ENCODE data around the gene ITPRID1. TPM values are rescaled to one million over a fixed set of nuclear protein-coding genes. Genes with fewer than 3 reads are reported as not detected.

ITPRID1 gene
- total RNA-seq, 1 experiment from 2014 or later = not detected

DNA sequence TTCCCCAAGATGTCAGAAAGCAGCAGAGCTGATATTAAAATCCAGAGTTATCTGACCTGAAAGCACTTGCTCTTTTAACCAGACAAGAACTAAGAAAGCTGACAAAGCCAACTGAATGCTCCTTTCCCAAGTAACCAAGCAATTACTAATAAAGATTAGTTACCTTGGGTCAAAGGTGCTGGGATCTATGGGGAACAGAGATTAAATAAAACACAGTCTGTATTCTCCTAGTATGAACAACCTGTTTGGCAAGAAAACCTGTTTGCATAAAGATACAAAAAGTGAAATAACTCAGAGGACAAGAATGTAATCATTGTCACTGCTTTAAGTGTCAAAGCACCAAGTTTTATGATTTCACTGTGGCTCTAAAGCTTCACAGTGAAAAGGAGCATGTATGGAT, 35.7 kb downstream of the ITPRID1 start:
- CTCF ChIA-PET = no interaction called here
- BruUV-seq (replicated peaks) = no TSS peak

DNA sequence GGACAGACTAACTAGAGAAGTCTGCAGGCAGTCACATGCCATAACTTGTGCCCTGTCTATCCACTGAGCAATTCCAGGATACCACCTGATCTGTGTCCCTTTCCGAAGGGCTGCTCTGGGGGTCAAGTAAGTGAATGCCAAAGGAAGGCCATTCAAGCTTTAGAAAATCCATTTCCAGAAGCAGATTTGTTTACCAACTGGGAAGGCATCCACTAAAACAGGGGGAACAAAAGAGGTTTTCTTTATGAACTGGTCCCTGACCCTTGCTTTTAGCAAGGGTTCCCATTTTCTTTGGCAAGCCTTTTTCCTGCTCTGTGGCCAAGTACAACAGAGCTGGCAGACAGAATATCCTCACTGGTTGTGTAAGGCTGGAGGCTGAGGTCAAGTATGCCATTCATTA, 36.5 kb downstream of the ITPRID1 start:
- ChIA-PET CTCF (no interaction called here), POLR2A (no interaction called here)
- Histone ChIP-seq H3K9me3 (ENCODE audit: control insufficient read depth, insufficient read depth, low read depth, low read length) (no peaks in the 10 kb centered on the region), H3K27ac (ENCODE audit: low read length) (no peak overlapping the region), H3K36me3 (ENCODE audit: control insufficient read depth, insufficient read depth, low read length) (no peaks in the 10 kb centered on the region), H3K27me3 (ENCODE audit: control insufficient read depth, insufficient read depth, low read length) (no peaks in the 10 kb centered on the region), H3K4me1 (ENCODE audit: control insufficient read depth, insufficient read depth, low read length) (no peaks in the 10 kb centered on the region), H3K4me3 (ENCODE audit: low read depth in 2 of 2, low read length in 2 of 2) (no peak overlapping the region)
- no TSS peak for BruUV-seq (replicated peaks)
- DNase-seq (ENCODE audit: low read depth, low spot score) (no peak), ATAC-seq (no peak)
- TF ChIP-seq, protein P1, sequence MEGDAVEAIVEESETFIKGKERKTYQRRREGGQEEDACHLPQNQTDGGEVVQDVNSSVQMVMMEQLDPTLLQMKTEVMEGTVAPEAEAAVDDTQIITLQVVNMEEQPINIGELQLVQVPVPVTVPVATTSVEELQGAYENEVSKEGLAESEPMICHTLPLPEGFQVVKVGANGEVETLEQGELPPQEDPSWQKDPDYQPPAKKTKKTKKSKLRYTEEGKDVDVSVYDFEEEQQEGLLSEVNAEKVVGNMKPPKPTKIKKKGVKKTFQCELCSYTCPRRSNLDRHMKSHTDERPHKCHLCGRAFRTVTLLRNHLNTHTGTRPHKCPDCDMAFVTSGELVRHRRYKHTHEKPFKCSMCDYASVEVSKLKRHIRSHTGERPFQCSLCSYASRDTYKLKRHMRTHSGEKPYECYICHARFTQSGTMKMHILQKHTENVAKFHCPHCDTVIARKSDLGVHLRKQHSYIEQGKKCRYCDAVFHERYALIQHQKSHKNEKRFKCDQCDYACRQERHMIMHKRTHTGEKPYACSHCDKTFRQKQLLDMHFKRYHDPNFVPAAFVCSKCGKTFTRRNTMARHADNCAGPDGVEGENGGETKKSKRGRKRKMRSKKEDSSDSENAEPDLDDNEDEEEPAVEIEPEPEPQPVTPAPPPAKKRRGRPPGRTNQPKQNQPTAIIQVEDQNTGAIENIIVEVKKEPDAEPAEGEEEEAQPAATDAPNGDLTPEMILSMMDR (IDR thresholded peaks at IDR 0.05) = no peak
- TF ChIP-seq TCF7L2 (IDR thresholded peaks at IDR 0.05; ENCODE audit: low read depth, low read length) (no peak), POLR2AphosphoS5 (IDR thresholded peaks at IDR 0.05; ENCODE audit: low read depth, low read length) (no peak), SIN3A (IDR thresholded peaks at IDR 0.05; ENCODE audit: borderline replicate concordance, insufficient read depth, low read depth, low read length) (no peak)
- TF ChIP-seq, protein P2, sequence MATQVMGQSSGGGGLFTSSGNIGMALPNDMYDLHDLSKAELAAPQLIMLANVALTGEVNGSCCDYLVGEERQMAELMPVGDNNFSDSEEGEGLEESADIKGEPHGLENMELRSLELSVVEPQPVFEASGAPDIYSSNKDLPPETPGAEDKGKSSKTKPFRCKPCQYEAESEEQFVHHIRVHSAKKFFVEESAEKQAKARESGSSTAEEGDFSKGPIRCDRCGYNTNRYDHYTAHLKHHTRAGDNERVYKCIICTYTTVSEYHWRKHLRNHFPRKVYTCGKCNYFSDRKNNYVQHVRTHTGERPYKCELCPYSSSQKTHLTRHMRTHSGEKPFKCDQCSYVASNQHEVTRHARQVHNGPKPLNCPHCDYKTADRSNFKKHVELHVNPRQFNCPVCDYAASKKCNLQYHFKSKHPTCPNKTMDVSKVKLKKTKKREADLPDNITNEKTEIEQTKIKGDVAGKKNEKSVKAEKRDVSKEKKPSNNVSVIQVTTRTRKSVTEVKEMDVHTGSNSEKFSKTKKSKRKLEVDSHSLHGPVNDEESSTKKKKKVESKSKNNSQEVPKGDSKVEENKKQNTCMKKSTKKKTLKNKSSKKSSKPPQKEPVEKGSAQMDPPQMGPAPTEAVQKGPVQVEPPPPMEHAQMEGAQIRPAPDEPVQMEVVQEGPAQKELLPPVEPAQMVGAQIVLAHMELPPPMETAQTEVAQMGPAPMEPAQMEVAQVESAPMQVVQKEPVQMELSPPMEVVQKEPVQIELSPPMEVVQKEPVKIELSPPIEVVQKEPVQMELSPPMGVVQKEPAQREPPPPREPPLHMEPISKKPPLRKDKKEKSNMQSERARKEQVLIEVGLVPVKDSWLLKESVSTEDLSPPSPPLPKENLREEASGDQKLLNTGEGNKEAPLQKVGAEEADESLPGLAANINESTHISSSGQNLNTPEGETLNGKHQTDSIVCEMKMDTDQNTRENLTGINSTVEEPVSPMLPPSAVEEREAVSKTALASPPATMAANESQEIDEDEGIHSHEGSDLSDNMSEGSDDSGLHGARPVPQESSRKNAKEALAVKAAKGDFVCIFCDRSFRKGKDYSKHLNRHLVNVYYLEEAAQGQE (IDR thresholded peaks at IDR 0.05; ENCODE audit: insufficient read depth in 1 of 2, low read depth in 2 of 2, low read length in 1 of 2) = no peak
- in situ Hi-C loops (cut with HindIII; ENCODE audit: low pct_unique_long_range_greater_than_20kb, low sequenced_read_pairs) (no loop called here), intact Hi-C loops (cut with micrococcal nuclease; ENCODE audit: unreplicated experiment) (no loop called here)

More for the DNA sequence above, 35.7 kb downstream of the ITPRID1 start:
- ATAC-seq = no peak
- no peak for TF ChIP-seq SIN3A (IDR thresholded peaks at IDR 0.05; ENCODE audit: borderline replicate concordance, insufficient read depth, low read depth, low read length)
- no peak for TF ChIP-seq TCF7L2 (IDR thresholded peaks at IDR 0.05; ENCODE audit: low read depth, low read length)
- TF ChIP-seq, protein P2 (IDR thresholded peaks at IDR 0.05; ENCODE audit: insufficient read depth in 1 of 2, low read depth in 2 of 2, low read length in 1 of 2) = no peak
- TF ChIP-seq, protein P1 (IDR thresholded peaks at IDR 0.05) = no peak
- TF ChIP-seq POLR2AphosphoS5 (IDR thresholded peaks at IDR 0.05; ENCODE audit: low read depth, low read length) = no peak
- in situ Hi-C loops (cut with HindIII; ENCODE audit: low pct_unique_long_range_greater_than_20kb, low sequenced_read_pairs) (no loop called here), intact Hi-C loops (cut with micrococcal nuclease; ENCODE audit: unreplicated experiment) (no loop called here)
- no peak for DNase-seq (ENCODE audit: low read depth, low spot score)
- Histone ChIP-seq H3K27ac (ENCODE audit: low read length) (no peak overlapping the region), H3K9me3 (ENCODE audit: control insufficient read depth, insufficient read depth, low read depth, low read length) (no peaks in the 10 kb centered on the region), H3K4me3 (ENCODE audit: low read depth in 2 of 2, low read length in 2 of 2) (no peak overlapping the region), H3K36me3 (ENCODE audit: control insufficient read depth, insufficient read depth, low read length) (no peaks in the 10 kb centered on the region), H3K27me3 (ENCODE audit: control insufficient read depth, insufficient read depth, low read length) (no peaks in the 10 kb centered on the region), H3K4me1 (ENCODE audit: control insufficient read depth, insufficient read depth, low read length) (no peaks in the 10 kb centered on the region)
- POLR2A ChIA-PET = no interaction called here
